ENCODE data around the gene TMEM214.

DNA sequence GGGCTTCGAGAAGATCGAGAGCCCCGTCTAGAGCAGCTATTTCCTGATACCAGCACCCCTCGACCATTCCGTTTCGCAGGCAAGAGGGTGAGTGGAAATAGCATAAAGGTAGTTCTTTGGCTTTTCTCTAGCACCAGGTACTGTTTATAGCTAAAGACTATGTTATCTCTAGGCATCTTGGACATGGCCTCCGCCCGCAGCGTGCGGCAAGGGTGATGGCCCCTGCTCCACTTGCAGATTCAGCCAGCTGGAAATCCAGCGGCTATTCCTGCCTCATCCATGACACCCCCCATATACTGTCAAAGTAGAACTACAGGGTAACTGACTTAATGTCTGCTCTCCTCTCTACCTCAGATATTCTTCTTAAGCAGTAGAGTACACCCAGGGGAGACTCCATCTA is 22.0 kb downstream of the TMEM214 start:
- TF ChIP-seq CTCF (IDR thresholded peaks at IDR 0.05) (no peak), POLR2AphosphoS5 (IDR thresholded peaks at IDR 0.05) (no peak), POLR2A (IDR thresholded peaks at IDR 0.05; ENCODE audit: low read depth) (no peak)

All from esophagus muscularis mucosa (tissue), 3 donors.